ENCODE data around the gene MOK.

DNA sequence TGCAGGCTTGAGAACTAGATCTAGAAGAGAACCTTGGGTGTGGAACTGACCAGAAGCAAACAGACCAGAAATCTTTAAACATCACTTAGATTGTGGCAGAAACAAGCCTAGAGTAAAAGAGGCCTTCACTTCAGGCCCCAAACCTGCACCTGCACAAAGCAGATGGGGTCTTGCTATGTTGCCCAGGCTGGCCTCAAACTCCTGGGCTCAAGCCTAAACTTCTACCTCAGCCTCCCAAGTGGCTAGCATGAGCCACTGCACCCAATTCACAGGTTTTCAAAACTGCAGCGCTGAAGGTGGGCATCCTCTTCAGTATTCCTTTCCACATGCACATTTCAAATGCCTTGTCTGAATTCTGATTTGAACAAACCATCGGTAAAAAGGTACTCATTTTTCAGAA lies 19.9 kb downstream of the MOK start:
- TF ChIP-seq, protein P1, sequence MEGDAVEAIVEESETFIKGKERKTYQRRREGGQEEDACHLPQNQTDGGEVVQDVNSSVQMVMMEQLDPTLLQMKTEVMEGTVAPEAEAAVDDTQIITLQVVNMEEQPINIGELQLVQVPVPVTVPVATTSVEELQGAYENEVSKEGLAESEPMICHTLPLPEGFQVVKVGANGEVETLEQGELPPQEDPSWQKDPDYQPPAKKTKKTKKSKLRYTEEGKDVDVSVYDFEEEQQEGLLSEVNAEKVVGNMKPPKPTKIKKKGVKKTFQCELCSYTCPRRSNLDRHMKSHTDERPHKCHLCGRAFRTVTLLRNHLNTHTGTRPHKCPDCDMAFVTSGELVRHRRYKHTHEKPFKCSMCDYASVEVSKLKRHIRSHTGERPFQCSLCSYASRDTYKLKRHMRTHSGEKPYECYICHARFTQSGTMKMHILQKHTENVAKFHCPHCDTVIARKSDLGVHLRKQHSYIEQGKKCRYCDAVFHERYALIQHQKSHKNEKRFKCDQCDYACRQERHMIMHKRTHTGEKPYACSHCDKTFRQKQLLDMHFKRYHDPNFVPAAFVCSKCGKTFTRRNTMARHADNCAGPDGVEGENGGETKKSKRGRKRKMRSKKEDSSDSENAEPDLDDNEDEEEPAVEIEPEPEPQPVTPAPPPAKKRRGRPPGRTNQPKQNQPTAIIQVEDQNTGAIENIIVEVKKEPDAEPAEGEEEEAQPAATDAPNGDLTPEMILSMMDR (IDR thresholded peaks at IDR 0.05), result no peak
- no peak for TF ChIP-seq POLR2AphosphoS5 (IDR thresholded peaks at IDR 0.05)
- TF ChIP-seq POLR2A (IDR thresholded peaks at IDR 0.05), result no peak
- no peak for TF ChIP-seq EP300 (IDR thresholded peaks at IDR 0.05)
